CD4-positive, alpha-beta T cell treated with Interleukin-4 for 1 hour (primary cell): ENCODE measurements around the gene EDN1.

Experiments used
- DNase-seq, 2 donors: peaks; one replicate each; pipeline ENCODE4 v3.0.0-alpha.2; 2020 to 2022

EDN1 gene

DNA sequence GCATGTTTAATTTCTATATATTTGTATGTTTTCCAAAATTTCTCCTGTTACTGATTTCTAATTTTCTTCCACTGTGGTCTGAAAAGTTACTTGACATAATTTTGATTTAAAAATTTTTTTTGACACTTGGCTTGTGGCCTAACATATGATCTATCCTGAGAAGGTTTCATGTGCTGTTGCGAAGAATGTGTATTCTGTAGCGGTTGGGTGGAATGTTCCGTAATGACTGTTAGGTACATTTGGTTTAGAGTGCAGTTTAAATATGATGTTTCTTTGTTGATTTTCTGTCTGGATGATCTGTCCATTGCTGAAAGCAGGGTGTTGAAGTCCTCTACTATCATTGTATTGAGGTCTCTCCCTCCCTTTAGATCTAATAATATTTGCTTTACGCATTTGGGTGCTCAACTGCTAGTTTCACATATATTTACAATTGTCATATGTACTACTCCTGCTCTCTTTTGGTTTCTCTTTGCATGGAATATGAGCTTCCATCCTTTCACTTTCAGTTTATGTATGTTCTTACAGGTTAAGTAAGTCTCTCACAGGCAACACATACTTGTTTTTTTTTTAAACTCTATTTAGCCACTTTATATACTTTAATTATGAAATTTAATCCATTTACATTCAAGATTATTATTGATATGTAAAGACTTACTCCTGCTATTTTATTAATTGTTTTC lies 19.5 kb upstream of the EDN1 start:
- DNase-seq = peak in 1 of 2 donors; percentile 9

DNA sequence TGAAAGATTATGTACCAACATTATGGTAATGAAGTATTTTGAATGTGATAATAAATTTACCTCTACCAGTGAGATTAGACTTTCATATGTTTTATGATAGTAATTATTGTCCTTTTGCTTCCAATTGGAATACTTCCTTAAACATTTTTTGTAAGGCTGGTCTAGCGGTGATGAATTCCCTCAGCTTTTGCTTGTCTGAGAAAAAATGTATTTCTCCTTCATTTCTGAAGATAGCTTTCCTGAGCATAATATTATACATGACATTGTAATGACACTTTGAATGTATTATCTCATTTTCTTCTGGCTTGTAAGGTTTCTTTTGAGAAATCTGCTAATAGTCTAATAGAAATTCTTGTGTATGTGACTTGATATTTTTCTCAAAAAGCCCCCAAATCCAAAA lies 18.6 kb upstream of the EDN1 start:
- no peak for DNase-seq

DNA sequence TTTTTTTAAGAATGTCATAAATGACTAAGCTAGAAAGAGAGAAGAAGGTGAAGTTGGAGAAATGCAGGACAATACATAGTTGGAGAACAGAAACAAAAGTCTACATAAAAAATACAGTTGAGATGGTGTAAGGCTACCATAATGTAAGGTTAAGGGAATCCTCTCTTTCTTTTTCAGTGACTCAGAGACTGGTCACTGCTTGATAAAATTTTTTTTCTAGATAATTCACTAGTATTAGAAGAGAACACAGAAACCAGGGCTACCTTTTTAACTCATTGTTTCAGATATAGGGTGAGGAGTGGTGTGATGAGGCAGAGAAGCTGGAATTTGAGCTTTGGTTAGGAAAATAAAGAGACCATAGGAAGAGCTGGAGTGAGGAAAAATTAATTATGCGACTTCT lies 18.2 kb upstream of the EDN1 start:
- DNase-seq = no peak

DNA sequence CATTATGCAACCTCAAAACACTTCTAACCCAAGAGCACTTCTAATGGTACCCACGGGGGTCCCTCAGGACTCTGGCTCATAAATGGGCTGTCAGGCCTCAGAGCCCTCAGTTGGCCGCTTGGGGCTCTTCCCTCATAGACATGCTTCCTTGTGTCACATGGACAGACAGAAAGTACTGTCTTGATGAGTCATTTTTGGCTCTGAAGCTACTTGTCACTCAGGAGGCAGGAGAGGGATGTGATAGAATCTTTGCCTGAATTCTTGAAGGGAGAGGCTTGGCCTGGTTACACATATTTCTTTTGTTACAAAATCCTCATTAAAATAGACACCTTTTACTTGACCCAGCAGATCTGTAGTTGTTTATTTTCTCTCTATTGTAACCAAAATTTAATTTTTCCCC lies 15.1 kb upstream of the EDN1 start:
- DNase-seq = no peak

DNA sequence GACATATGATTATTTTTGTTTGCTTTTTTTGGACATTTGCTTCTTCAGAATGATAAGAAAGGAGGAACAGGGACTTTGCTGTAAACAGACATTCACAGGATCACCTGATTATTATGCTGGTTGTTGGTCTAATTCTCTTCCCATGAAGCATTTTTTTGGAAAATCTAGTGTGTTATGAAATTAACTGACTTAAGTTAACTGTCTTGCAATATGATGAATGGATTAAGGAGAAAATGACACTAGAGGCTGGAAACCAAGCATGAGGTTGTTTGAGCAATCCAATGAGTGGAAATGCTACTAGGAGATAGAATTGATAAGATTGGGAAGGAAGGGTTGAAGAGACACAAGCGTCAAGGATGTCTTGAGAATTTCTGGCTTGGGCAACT lies 13.2 kb upstream of the EDN1 start:
- DNase-seq = no peak

DNA sequence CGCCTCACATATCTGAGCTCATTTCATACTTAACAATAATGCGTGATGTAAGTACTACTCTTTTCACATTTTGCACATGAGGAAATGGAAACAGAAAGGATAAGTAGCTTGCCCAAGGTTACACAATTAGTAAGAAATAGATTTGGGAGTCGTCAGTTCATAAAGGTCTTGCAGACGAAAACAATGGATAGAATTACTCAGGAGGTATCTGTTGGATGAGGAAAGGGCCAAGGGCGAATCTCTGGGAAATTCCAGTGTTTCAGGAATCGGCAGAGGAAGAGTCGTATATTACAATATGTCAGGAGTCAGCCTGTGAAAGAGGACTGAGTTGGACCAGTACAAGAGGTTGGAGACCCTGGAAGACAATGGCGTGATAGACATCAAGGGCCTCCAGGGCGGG lies 12.8 kb upstream of the EDN1 start:
- no peak for DNase-seq

DNA sequence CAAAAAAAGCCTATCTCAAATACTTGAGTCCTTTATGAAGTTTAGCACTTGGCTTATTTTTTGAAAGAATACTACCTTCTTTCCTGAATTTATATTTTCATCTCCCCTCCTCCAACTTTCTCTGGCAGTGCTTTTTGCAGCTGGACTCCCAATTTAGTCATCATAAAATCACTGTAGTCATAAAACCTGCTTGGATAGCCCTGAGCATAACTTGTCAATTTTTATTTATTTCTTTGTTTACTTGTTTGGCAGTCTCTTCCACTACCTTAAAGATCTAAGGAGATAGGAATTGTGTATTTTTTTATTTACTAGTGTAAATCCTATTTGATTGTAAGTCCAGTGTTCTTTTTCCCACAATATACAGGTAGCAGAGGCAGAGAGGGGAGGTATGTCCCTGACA lies 11.2 kb upstream of the EDN1 start:
- DNase-seq = no peak

DNA sequence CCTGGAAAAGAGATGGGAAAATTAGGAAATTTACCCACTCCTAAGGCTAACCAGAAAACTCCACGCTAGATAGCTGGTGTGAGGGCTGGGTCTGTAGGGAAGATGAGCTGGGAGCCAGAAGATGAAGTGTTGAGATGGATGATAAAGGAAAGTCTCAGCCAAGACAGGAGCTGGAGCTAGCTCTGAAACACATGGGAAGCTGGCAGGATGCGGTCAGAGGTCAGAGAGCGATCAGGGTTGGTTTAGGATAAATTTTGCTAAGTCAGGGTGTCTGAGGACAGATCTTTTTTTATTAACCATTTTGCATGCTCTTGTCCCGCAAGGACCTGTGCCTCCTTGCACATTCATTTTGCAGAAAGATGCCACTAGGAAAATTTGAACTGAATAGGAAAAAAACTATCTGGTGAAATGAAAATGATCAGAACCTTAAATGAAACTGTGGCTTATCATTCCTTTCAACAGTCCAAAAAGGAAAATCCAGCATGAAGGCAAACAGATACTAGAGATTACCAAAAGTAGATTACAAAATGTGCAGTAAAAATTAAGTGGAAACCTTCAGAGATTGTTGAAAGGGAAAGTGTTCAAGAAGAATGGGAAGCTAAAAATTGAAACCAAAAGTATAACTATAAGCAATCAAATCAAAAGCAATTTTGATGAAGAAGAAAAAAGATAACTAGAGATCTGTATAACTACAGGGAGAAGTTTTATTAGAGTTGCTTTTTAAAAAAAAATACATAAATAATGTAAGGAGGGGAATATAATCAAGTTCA lies 10.7 kb upstream of the EDN1 start:
- DNase-seq = no peak

DNA sequence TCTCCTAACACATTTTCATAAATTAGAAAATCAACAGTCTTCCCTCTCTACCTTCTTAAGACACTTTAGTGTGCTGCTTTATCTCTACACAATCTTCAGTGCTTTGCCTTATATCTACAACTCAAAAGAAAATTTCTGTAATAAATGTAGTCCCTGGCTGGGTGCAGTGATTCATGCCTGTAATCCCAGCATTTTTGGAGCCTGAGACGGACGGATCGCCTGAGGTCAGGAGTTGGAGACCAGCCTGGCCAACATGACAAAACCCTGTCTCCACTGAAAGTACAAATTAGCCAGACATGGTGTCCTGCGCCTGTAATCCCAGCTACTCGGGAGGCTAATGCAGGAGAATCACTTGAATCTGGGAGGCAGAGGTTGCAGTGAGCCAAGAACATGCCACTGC lies 9.7 kb upstream of the EDN1 start:
- no peak for DNase-seq

DNA sequence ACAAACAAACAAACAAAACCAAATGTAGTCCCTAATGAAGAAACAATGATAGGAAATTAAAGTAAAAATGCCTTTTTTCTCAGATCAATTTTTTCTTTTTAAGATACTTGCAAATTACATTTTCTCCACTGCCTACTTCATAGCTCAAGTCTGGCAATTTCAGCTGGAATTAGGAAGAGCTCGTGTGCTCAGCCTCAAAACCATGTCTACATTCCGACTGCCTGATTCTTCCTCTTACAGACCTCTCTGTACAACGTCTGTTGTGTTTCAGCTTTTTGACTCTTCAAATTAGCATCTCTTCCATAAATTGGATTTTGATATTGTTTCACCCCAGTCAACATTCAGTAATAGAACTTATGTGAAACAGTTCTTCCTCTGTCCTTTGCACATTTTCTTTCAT lies 9.3 kb upstream of the EDN1 start:
- DNase-seq = no peak

DNA sequence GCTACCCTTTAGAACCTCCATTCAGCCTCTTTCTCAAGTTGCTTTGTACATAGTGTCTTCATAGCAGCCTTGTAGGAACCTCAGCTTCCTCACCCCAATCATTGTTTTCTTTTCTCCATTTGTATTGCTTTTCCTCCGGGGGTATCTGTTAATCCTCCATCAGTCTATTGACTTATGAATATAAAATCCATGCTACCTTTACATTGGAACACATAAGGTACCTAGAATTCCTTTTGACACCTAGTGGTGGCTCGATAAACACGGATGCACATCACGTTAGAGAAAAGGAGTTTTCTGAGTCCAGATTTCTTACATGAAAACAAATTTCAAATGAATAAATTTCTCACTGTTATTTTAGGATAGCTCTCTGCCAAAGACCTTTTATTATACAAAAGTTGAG lies 6.3 kb upstream of the EDN1 start:
- no peak for DNase-seq

DNA sequence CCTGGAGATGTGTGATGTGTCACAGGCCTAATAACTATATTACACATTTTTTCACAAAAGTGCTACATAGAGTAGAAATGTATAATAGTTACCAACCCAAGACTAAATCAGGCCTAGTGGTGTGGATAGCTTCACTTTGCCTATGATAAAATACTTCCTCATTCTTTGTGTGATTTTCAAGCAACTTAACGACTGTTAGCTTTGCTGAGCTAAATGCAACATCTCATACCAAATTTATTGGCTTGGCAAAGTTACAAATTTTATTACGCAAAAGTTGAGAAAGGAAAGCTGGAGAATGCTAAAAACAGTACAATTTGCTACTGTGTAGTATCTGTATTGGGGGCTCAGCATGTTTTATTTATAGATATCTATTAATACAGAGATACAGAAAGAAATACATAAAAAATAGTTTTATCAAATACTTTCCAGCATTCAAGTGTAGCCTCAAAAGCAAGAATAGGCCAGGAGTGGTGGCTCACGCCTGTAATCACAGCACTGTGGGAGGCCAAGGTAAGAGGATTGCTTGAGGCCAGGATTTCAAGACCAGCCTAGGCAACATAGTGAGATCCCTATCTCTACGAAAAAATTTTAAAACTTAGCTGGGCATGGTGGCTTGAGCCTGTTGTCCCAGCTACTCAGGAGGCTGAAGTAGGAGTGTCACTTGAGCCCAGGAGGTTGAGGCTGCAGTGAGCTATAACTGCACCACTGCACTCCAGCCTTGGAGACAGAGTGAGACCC lies 3.6 kb upstream of the EDN1 start:
- DNase-seq = no peak

DNA sequence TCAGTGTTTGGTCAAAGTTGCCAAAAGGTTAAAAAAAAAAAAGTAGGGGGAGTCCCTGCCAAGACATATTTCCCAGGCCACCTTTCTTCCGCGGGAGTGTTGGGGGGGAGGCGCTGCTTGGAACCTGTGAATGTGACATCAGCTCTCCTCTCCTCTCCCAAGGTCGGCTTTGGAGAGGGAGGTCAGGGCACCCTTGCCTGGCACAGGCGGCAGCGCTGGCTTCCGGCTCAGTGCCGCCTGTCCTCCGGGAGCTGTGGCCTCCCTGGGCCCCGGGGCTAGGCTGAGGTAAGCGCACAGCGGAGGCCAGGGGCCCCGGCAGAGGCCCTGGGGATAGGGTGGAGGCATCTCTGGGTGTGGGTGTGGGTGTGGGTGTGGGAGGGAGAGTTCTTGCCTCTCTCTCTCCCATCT lies 1.9 kb upstream of the EDN1 start:
- DNase-seq = no peak

DNA sequence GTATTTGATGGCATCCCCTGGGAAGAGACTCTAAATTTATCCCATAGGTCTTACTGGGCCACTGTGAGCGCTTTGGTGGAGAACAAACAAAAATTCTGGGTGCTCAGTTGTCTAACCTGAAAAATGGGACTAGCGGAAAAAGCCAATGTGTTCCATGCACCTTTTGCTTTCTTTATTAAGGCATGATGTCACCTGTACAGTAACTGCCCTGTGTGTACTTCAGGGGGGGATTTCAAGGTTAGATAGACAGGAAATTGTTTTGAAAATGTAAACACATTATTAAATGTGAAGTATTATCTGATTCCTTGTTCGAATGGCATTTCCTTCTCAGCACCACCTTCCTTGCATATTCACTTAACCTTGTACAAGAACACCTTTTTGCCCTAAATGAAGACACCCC lies 1.2 kb upstream of the EDN1 start:
- no peak for DNase-seq

DNA sequence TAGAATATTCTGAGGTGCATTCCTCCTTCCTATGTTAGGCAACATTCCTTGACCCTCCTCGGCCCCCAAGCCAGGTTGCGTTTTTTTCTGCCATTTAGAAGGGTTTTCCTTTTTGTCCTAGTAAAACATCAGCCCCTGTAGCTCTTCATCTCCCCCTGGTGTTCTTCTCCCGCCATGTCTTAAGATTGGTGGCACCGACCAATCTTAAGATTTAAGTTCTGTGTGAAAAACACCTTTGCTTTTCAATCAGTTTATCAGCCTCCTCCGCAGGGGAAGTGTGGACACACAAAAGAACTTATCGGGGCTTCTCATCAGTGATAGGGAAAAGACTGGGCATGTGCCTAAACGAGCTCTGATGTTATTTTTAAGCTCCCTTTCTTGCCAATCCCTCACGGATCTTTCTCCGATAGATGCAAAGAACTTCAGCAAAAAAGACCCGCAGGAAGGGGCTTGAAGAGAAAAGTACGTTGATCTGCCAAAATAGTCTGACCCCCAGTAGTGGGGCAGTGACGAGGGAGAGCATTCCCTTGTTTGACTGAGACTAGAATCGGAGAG lies 719 bp upstream of the EDN1 start:
- DNase-seq = peak; percentile 47 to 49

DNA sequence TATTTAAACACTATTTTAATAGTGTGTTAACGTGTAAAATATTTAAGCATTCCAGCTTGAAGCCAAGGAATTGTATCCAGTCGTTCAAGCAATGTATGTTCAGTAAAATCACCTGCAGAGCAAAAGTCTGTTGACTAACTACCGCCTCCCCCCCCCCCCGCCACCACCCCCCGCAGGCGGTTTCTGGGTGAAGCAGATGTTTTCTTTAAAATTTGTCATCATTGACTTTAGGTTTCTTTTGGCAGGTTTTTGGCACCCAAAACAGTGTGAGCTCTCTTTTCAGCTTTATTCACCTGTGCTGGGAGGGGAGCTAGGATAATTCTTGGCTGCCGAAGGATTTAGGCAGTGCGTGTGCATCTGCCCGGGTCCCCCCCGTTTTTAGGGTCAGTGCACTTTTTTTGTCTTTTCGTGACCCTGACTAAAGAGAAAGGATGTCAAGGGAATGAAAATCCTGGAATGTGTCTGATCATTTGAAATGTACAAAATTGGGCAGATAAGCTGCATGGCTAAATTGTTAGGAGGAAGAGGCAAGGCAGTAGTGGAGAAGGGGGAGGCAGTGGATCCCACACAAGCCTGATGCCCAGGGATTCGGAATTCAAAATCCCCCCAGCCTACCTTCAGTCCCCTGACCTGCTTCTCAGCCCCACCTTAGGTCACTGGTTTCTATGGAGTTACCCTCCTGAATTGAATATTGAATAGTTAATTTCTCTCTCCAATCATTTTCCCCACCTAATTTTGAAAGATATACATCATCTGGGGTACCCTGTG lies 1.1 kb downstream of the EDN1 start:
- no peak for DNase-seq

DNA sequence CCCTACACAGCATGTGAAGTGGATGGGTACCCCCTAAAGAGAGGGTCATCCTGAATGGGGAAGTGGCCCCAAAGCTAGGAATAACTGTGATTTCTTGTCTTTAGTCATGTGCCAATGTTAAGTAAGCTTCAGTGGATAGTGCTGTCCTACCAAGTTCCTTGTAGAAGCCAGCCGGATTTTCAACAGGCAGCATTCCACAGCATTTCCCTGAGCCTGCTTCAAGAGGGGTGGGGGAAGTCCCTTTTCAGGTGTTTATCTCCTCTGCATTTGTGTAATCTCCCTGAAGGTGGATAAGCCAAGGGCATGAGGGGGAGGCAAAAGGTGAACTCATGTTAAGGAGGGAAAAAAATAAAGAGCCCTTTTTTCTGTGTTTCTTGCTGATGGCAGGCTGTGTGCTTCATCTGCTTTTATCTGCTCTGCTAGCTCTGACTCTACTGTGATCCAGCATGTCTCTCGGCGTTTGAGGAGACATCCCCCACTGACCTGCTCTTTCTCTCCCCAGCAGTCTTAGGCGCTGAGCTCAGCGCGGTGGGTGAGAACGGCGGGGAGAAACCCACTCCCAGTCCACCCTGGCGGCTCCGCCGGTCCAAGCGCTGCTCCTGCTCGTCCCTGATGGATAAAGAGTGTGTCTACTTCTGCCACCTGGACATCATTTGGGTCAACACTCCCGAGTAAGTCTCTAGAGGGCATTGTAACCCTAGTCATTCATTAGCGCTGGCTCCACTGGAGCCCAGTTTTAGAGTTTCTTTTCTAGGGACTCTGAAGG lies 1.9 kb downstream of the EDN1 start:
- DNase-seq = no peak

DNA sequence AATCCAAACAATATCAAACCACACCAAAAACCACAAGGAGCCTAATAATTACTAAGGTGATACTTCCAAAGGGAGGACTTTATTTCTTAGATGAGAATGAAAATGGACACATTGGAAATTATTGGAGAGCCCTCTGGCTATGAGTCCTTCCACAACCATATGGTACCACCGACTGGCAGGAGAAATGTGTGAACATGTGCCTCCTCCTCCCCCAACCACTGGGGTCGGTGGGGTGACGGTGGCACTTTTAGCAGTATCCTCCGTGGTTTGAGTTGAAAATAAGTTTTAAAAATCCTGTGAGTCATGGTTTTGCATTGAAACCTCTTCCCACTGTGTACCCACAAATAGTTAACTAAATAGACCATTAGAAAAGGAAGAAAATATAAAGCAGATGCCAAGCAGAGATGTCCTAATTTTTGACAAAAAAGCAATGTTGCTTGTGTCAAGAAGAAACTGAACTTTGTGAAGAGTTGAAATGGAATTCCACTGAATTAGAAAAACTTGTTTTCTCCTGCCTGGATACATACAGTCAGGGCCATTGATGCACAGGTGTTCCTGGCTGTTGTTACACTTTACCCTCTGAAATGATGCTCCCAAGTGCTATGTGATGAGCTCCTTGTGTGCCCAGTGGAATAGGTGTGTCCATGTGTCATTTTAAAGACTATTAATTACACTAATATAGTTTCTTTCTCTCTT lies 3.2 kb downstream of the EDN1 start:
- no peak for DNase-seq

DNA sequence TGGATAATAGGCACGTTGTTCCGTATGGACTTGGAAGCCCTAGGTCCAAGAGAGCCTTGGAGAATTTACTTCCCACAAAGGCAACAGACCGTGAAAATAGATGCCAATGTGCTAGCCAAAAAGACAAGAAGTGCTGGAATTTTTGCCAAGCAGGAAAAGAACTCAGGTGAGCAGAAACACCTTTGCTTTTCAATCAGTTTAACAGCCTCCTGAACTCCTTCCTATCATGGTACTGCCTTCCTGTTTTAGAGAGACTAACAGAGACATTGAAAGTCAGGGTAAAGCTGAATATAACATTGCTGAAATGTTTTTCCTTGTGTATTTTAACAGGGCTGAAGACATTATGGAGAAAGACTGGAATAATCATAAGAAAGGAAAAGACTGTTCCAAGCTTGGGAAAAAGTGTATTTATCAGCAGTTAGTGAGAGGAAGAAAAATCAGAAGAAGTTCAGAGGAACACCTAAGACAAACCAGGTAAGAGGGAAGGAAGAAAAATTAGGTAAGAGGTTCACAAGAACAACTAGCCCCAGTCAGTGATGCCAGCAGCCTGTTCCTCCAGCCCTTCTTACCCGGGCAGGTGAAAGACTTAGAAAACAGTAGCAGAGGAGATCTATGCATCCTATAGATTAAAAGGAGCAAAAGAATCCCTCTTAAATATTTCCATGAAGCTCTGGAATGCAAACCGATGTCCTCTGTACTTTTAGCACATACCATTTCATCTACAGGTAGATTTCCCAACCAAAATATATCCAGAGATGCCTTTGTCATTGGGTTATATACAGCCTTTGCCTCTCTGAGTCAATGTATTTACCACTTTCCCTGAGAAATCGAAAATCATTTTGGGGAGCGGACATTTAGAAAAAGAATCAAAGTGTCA lies 4.0 kb downstream of the EDN1 start:
- no peak for DNase-seq

DNA sequence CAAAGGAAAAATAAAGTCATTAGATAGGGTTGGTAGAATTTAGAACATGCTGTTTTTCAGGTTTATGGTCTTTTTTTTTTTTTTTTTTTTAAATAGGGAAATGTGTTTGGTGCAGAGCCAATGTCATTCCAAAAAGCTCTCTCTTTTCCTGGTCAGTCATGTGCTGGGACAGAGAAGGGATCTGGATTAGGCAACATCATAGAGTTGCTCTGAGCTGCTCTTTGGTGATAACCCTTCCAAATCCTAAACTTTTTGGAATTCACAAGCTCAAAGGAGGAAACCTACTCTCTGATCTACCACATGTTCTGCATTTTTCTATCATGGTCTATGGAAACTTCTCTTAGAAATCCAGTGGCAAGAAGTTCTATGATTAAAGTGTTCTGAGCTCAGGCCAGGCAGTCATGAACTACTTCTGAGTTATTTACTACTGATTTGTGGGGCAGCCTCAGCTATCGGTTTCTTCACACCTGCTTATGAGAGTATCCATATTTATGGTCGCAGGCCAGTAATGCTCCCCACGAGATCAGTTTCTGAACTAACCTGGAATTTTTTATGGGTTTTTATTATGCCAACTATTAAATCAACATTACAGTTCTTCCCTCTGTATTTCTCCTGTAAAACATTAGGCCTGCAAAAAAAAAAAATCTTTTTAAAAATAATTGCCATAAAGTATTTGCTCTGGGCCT lies 4.8 kb downstream of the EDN1 start:
- no peak for DNase-seq
